H1 (cell line): ENCODE results near the gene TBCD. TPM values are rescaled to one million over a fixed set of nuclear protein-coding genes. Genes with fewer than 3 reads are reported as not detected.

Source experiments
- CTCF ChIA-PET: fragments of 300-600 bp; sonication (Branson Sonifier 250); formaldehyde crosslinking; loops from one replicate; lab custom pipeline; 2021; ENCODE audit not compliant: partially characterized antibody; lab: Charles Lee
- POLR2A ChIA-PET: fragments of 300-600 bp; sonication (Branson Sonifier 250); formaldehyde crosslinking; loops from one replicate; lab custom pipeline; 2021; ENCODE audit warnings: inconsistent platforms; ENCODE audit not compliant: partially characterized antibody; lab: Charles Lee
- DNase-seq, 2 experiments: peaks; one replicate each; pipeline versions ENCODE4 v3.0.0 to v3.0.0-alpha.2; 2010 to 2022; ENCODE audit warnings: low spot score in 2 of 2, low read depth in 1 of 2, mixed read lengths in 1 of 2
- FAIRE-seq: peaks from 2 replicates; lab custom pipeline; 2011; peaks lifted over from hg19 to GRCh38; lab: Jason Lieb, UNC
- H2AFZ ChIP-seq: 2 replicates; pipeline ENCODE4 v1.8.1; 2012; ENCODE audit warnings: low read length, inconsistent platforms
- H2AK5ac ChIP-seq: 2 replicates; pipeline ENCODE4 v1.6.1; 2013; ENCODE audit warnings: low read depth, low read length
- H2BK120ac ChIP-seq: replicated peaks from 2 replicates; pipeline ENCODE3; 2013; ENCODE audit warnings: low read depth, low read length, inconsistent platforms
- H2BK12ac ChIP-seq: 2 replicates; pipeline ENCODE4 v1.6.1; 2013; ENCODE audit warnings: low read depth, low read length
- H2BK15ac ChIP-seq: 2 replicates; pipeline ENCODE4 v1.6.1; 2013; ENCODE audit warnings: low read length
- H2BK20ac ChIP-seq: 2 replicates; pipeline ENCODE4 v1.6.1; 2013; ENCODE audit warnings: low read length
- H2BK5ac ChIP-seq: 2 replicates; pipeline ENCODE4 v1.6.1; 2013; ENCODE audit warnings: low read depth, low read length
- H3K14ac ChIP-seq: 2 replicates; pipeline ENCODE4 v1.6.1; 2013; ENCODE audit warnings: inconsistent platforms; ENCODE audit not compliant: insufficient read length
- H3K18ac ChIP-seq: 2 replicates; pipeline ENCODE4 v1.6.1; 2013; ENCODE audit warnings: low read length; ENCODE audit errors: extremely low read depth
- H3K23ac ChIP-seq: 2 replicates; pipeline ENCODE4 v1.6.1; 2013; ENCODE audit warnings: inconsistent platforms; ENCODE audit not compliant: insufficient read length
- H3K23me2 ChIP-seq: 2 replicates; pipeline ENCODE4 v1.6.1; 2013; ENCODE audit warnings: low read depth, low read length
- H3K27ac ChIP-seq: 2 replicates; pipeline ENCODE4 v1.6.1; 2011; ENCODE audit warnings: low read depth, low read length, inconsistent platforms
- H3K27me3 ChIP-seq, 4 experiments: replicated peaks in 1 of 4; 1 replicate in 1 of 4; 2 replicates in 3 of 4; pipeline versions ENCODE4 v1.6.1 to v1.8.1; 2011 to 2013; ENCODE audit warnings: low read length in 3 of 4, mild to moderate bottlenecking in 3 of 4, inconsistent platforms in 2 of 4, mixed read lengths in 2 of 4, moderate library complexity in 1 of 4; ENCODE audit not compliant: control insufficient read depth in 3 of 4, insufficient read depth in 3 of 4; ENCODE audit errors: extremely low read depth in 1 of 4
- H3K36me3 ChIP-seq, 4 experiments: 2 replicates each; pipeline versions ENCODE4 v1.6.1 to v1.8.1; 2011 to 2013; ENCODE audit warnings: mild to moderate bottlenecking in 4 of 4, low read length in 3 of 4, moderate library complexity in 2 of 4, control low read depth in 1 of 4, inconsistent platforms in 1 of 4; ENCODE audit not compliant: insufficient read depth in 4 of 4, control insufficient read depth in 2 of 4
- H3K4ac ChIP-seq: replicated peaks from 2 replicates; pipeline ENCODE3; 2013; ENCODE audit warnings: low read length, low read depth, mixed read lengths, inconsistent platforms; ENCODE audit not compliant: insufficient read length
- H3K4me1 ChIP-seq, 4 experiments: replicated peaks in 1 of 4; 1 replicate in 1 of 4; 2 replicates in 3 of 4; pipeline versions ENCODE4 v1.6.1 to v1.8.1; 2011 to 2013; ENCODE audit warnings: low read length in 3 of 4, inconsistent platforms in 2 of 4, mixed read lengths in 1 of 4; ENCODE audit not compliant: insufficient read depth in 4 of 4, control insufficient read depth in 3 of 4
- H3K4me2 ChIP-seq, 2 experiments: 2 replicates each; pipeline versions ENCODE4 v1.6.1 to v1.8.1; 2011 to 2013; ENCODE audit warnings: low read depth in 2 of 2, low read length in 2 of 2, control low read depth in 1 of 2, inconsistent platforms in 1 of 2, mild to moderate bottlenecking in 1 of 2; ENCODE audit not compliant: insufficient read depth in 1 of 2
- H3K4me3 ChIP-seq, 4 experiments: fragments of 200-600, 300-600 bp in 1 of 4; sonication (generic), shearing (Covaris generic), sonication (Bioruptor Twin) in 1 of 4; 2 replicates each; pipeline versions ENCODE4 v1.5.1 to v1.8.1; 2011 to 2016; ENCODE audit warnings: low read length in 4 of 4, low read depth in 3 of 4, control low read depth in 2 of 4, inconsistent platforms in 2 of 4, mild to moderate bottlenecking in 2 of 4, mixed read lengths in 1 of 4, moderate library complexity in 1 of 4; ENCODE audit not compliant: insufficient read depth in 2 of 4; ENCODE audit errors: extremely low read depth in 1 of 4
- H3K56ac ChIP-seq: replicated peaks from 2 replicates; pipeline ENCODE3; 2013; ENCODE audit warnings: low read depth, mild to moderate bottlenecking, mixed read lengths, low read length, inconsistent platforms; ENCODE audit not compliant: insufficient read length
- H3K79me1 ChIP-seq: 2 replicates; pipeline ENCODE4 v1.6.1; 2013; ENCODE audit warnings: low read depth, low read length, control low read depth
- H3K79me2 ChIP-seq, 2 experiments: 2 replicates each; pipeline versions ENCODE4 v1.6.1 to v1.8.1; 2012 to 2013; ENCODE audit warnings: low read length in 2 of 2, mild to moderate bottlenecking in 2 of 2, inconsistent platforms in 1 of 2; ENCODE audit not compliant: insufficient read depth in 2 of 2, control insufficient read depth in 1 of 2
- H3K9ac ChIP-seq, 4 experiments: replicated peaks in 1 of 4; 1 replicate in 1 of 4; 2 replicates in 3 of 4; pipeline versions ENCODE4 v1.6.1 to v1.8.1; 2011 to 2013; ENCODE audit warnings: low read depth in 3 of 4, low read length in 3 of 4, control low read depth in 2 of 4, mild to moderate bottlenecking in 2 of 4, moderate library complexity in 2 of 4, inconsistent platforms in 1 of 4; ENCODE audit errors: extremely low read depth in 1 of 4
- H3K9me3 ChIP-seq, 2 experiments: 2 replicates each; pipeline versions ENCODE4 v1.6.1 to v1.8.1; 2012 to 2013; ENCODE audit warnings: mild to moderate bottlenecking in 2 of 2, moderate library complexity in 2 of 2, control low read depth in 1 of 2, inconsistent platforms in 1 of 2, low read depth in 1 of 2, low read length in 1 of 2, mixed read lengths in 1 of 2; ENCODE audit not compliant: insufficient read depth in 2 of 2
- H4K20me1 ChIP-seq, 2 experiments: replicated peaks in 1 of 2; 2 replicates each; pipeline versions ENCODE3 to v1.8.1; 2011 to 2013; ENCODE audit warnings: inconsistent platforms in 2 of 2, low read length in 2 of 2, mild to moderate bottlenecking in 1 of 2; ENCODE audit not compliant: insufficient read depth in 2 of 2, control insufficient read depth in 1 of 2
- H4K5ac ChIP-seq: 2 replicates; pipeline ENCODE4 v1.6.1; 2013; ENCODE audit warnings: low read length, low read depth, mixed read lengths, inconsistent platforms; ENCODE audit not compliant: insufficient read length
- H4K8ac ChIP-seq: 2 replicates; pipeline ENCODE4 v1.8.0; 2013; ENCODE audit warnings: mild to moderate bottlenecking, moderate library complexity, low read length, inconsistent platforms; ENCODE audit not compliant: insufficient read depth; ENCODE audit errors: extremely low read depth
- H4K91ac ChIP-seq: replicated peaks from 2 replicates; pipeline ENCODE3; 2013; ENCODE audit warnings: low read length, mixed read lengths, inconsistent platforms; ENCODE audit not compliant: insufficient read length
- ATF2 ChIP-seq: IDR thresholded peaks from 2 replicates; pipeline ENCODE4 v1.6.1; 2012; ENCODE audit warnings: low read length, inconsistent platforms
- BACH1 ChIP-seq: IDR thresholded peaks from 2 replicates; pipeline ENCODE4 v1.6.1; 2012; ENCODE audit warnings: low read length, improper control_type of control experiment
- CTBP2 ChIP-seq: IDR thresholded peaks from 2 replicates; pipeline ENCODE4 v1.7.0; 2011; ENCODE audit warnings: borderline replicate concordance, mild to moderate bottlenecking, moderate library complexity, mixed read lengths, low read length; ENCODE audit not compliant: insufficient read depth, insufficient read length
- GABPA ChIP-seq: IDR thresholded peaks from 2 replicates; pipeline ENCODE4 v1.6.1; 2011; ENCODE audit warnings: mild to moderate bottlenecking, low read length, moderate library complexity, borderline replicate concordance; ENCODE audit not compliant: insufficient read depth
- HDAC2 ChIP-seq, 2 experiments: fragments of 300-600 bp in 1 of 2; sonication (generic) in 1 of 2; IDR thresholded peaks; 2 replicates each; pipeline ENCODE4 v1.6.1; 2011 to 2012; ENCODE audit warnings: low read depth in 2 of 2, low read length in 2 of 2, mild to moderate bottlenecking in 2 of 2, moderate library complexity in 2 of 2, borderline replicate concordance in 1 of 2, inconsistent platforms in 1 of 2
- MAFK ChIP-seq: IDR thresholded peaks from 2 replicates; pipeline ENCODE4 v1.6.1; 2012; ENCODE audit warnings: low read depth, mild to moderate bottlenecking, improper control_type of control experiment, low read length
- NANOG ChIP-seq: IDR thresholded peaks from 2 replicates; pipeline ENCODE4 v1.6.1; 2011; ENCODE audit warnings: low read length, low read depth, mild to moderate bottlenecking, inconsistent platforms; ENCODE audit not compliant: insufficient read depth, poor library complexity, severe bottlenecking
- SIN3A ChIP-seq, 2 experiments: IDR thresholded peaks in 1 of 2; conservative IDR thresholded peaks in 1 of 2; 2 replicates each; pipeline ENCODE4 v1.6.1; 2011 to 2012; ENCODE audit warnings: low read length in 2 of 2, improper control_type of control experiment in 1 of 2, low read depth in 1 of 2, mild to moderate bottlenecking in 1 of 2
- SIRT6 ChIP-seq: IDR thresholded peaks from one replicate; pipeline ENCODE4 v1.7.1; 2012; ENCODE audit warnings: low read length, inconsistent platforms
- SUZ12 ChIP-seq: fragments of 200-600 bp; sonication (generic); IDR thresholded peaks from 2 replicates; pipeline ENCODE4 v1.6.1; 2012; ENCODE audit warnings: mild to moderate bottlenecking, inconsistent platforms, low read length, moderate library complexity, mixed read lengths
- TAF7 ChIP-seq: optimal IDR thresholded peaks from 2 replicates; pipeline ENCODE3; 2011; ENCODE audit warnings: low read depth, mild to moderate bottlenecking, inconsistent platforms, low read length, moderate library complexity, borderline replicate concordance
- WGBS, 2 experiments: shearing (Covaris generic) in 1 of 2; methylation state at CpG; one replicate each; pipeline versions ENCODE4 v1.1.6 to v1.1.7; 2013 to 2015; ENCODE audit warnings: low lambda C conversion rate in 2 of 2, mixed read lengths in 2 of 2, inconsistent platforms in 1 of 2, low coverage in 1 of 2, missing lambda C conversion rate in 1 of 2; ENCODE audit not compliant: insufficient replicate concordance in 2 of 2, insufficient coverage in 1 of 2, insufficient read length in 1 of 2; ENCODE audit errors: extremely low coverage in 1 of 2, missing lambda C conversion rate in 1 of 2; 5-methylcytosine and 5-hydroxymethylcytosine counted together
- polyA plus RNA-seq, 7 experiments: library from polyadenylated mRNA; depleted of rRNA in 3 of 7; stranded (reverse) in 5 of 7; unstranded in 2 of 7; fragments of >200 nt in 5 of 7; fragments of 200-250 nt in 2 of 7; gene quantifications; 1 replicate in 5 of 7; 2 replicates in 1 of 7; 4 replicates in 1 of 7; pipeline versions ENCODE4 v1.2.1 to v1.2.3, GENCODE V29; 2011 to 2013; ENCODE audit warnings: missing spikeins in 2 of 7, mixed read lengths in 2 of 7
- total RNA-seq: library from RNA; stranded (reverse); fragmentation: NEBNext Ultra II Directional; extraction: Animal tissue kit (Norgen Biotek cat#: 25700); gene quantifications from 2 replicates; pipeline ENCODE4 v1.2.1, GENCODE V29; 2021

The TBCD gene
- total and polyA plus RNA-seq, 2 of the 8 experiments (the other 6 are each of a cell fraction or from before 2014, with no cell fraction given), result 118 to 162 TPM

GRCh38 chr17:82964851-82965341 lies 213.0 kb downstream of the TBCD start:
- H3K9ac ChIP-seq, result no peak overlapping the region
- no peaks in the 10 kb centered on the region for H3K79me1 ChIP-seq
- H3K79me2 ChIP-seq, result no peaks in the 10 kb centered on the region
- no peak overlapping the region for H3K18ac ChIP-seq
- H4K20me1 ChIP-seq, result no peaks in the 10 kb centered on the region
- no peak overlapping the region for H3K14ac ChIP-seq
- H3K56ac ChIP-seq, result no peak overlapping the region
- H3K36me3 ChIP-seq, result peaks cover 0 to 5% (median 0%) of the 10 kb centered on the region in 4 experiments; a peak in 1 of 8 replicates
- H3K4ac ChIP-seq, result no peak overlapping the region
- FAIRE-seq (no peak), DNase-seq (no peak)
- H4K8ac ChIP-seq, result no peak overlapping the region
- no peak overlapping the region for H3K4me3 ChIP-seq
- H2BK120ac ChIP-seq, result no peak overlapping the region
- H3K27me3 ChIP-seq, result no peaks in the 10 kb centered on the region
- H2AFZ ChIP-seq, result no peak overlapping the region
- H2BK20ac ChIP-seq, result no peak overlapping the region
- ChIA-PET POLR2A (no interaction called here), CTCF (interaction anchor here (1.9 kb wide), 1 partner anchor 151 kb away, joined by 4 read pairs; no protein-coding TSS in a partner anchor)
- H3K4me1 ChIP-seq, result peaks cover 0 to 3% (median 0%) of the 10 kb centered on the region in 4 experiments; a peak in 1 of 7 replicates
- no peak overlapping the region for H4K5ac ChIP-seq
- WGBS, 2 experiments, result 82% methylated on average over 15 of the region's 25 CpGs; no CpG with 5 or more reads in 1 of the 2 experiments
- no peak overlapping the region for H4K91ac ChIP-seq
- no peak overlapping the region for H3K23ac ChIP-seq
- H3K23me2 ChIP-seq, result no peaks in the 10 kb centered on the region; the same call in 1 of the 2 replicates
- no peak overlapping the region for H2AK5ac ChIP-seq
- H3K9me3 ChIP-seq, result peaks cover 0 to 19% of the 10 kb centered on the region in 2 experiments; a peak in 1 of 4 replicates
- H2BK12ac ChIP-seq, result no peak overlapping the region
- no peak overlapping the region for H3K27ac ChIP-seq
- H3K4me2 ChIP-seq, result no peak overlapping the region
- H2BK15ac ChIP-seq, result no peak overlapping the region
- no peak overlapping the region for H2BK5ac ChIP-seq
- TF ChIP-seq HDAC2 (IDR thresholded peaks at IDR 0.05; ENCODE audit: borderline replicate concordance in 1 of 2, low read depth in 2 of 2, low read length in 2 of 2), result no peak
- no peak for TF ChIP-seq TAF7
- TF ChIP-seq NANOG, result no peak
- TF ChIP-seq SUZ12, result no peak
- no peak for TF ChIP-seq MAFK
- TF ChIP-seq ATF2, result no peak
- TF ChIP-seq BACH1, result no peak
- no peak for TF ChIP-seq SIN3A (conservative IDR thresholded peaks at IDR 0.05 in 1 of 2, IDR thresholded peaks at IDR 0.05 in 1 of 2; ENCODE audit: low read depth in 1 of 2, low read length in 2 of 2)
- TF ChIP-seq GABPA, result no peak
- TF ChIP-seq CTBP2, result no peak
- no peak for TF ChIP-seq SIRT6
